SJCRH30 (cell line): Measurements from ENCODE around the gene ARHGEF11. TPM values are rescaled to one million over a fixed set of nuclear protein-coding genes. Genes with fewer than 3 reads are reported as not detected.
"Not testable (repeated sequence)": the region's sequence is repeated elsewhere in the genome, so short reads cannot be mapped to it uniquely, and the experiment has no call there.

ENCODE experiments used
- DNase-seq, 2 experiments: peaks; one replicate each; pipeline ENCODE4 v3.0.0-alpha.2; 2015 to 2020
- H3K27ac ChIP-seq: fragments of 250-450 bp; sonication (Bioruptor Pico); 2 replicates; pipeline ENCODE4 v1.5.1; 2020; ENCODE audit warnings: mild to moderate bottlenecking, moderate library complexity
- H3K27me3 ChIP-seq: fragments of 250-450 bp; sonication (Bioruptor Pico); 2 replicates; pipeline ENCODE4 v1.5.1; 2020; ENCODE audit warnings: mild to moderate bottlenecking, moderate library complexity
- H3K36me3 ChIP-seq: fragments of 250-450 bp; sonication (Bioruptor Pico); 2 replicates; pipeline ENCODE4 v1.5.1; 2020; ENCODE audit warnings: mild to moderate bottlenecking, moderate library complexity
- H3K4me1 ChIP-seq: fragments of 250-450 bp; sonication (Bioruptor Pico); 2 replicates; pipeline ENCODE4 v1.5.1; 2020; ENCODE audit warnings: mild to moderate bottlenecking, moderate library complexity
- H3K4me3 ChIP-seq: fragments of 250-450 bp; sonication (Bioruptor Pico); 2 replicates; pipeline ENCODE4 v1.5.1; 2020; ENCODE audit warnings: mild to moderate bottlenecking, moderate library complexity
- H3K9me3 ChIP-seq: fragments of 250-450 bp; sonication (Bioruptor Pico); replicated peaks from 2 replicates; pipeline ENCODE4 v1.5.1; 2020; ENCODE audit warnings: mild to moderate bottlenecking, moderate library complexity
- total RNA-seq: library from RNA; depleted of rRNA; stranded (reverse); fragments of >200 nt; shearing (Covaris generic); gene quantifications from 2 replicates; pipeline ENCODE4 v1.2.3, GENCODE V29; 2014

ARHGEF11 gene
- total RNA-seq, 1 experiment from 2014 or later = 19.7 TPM

- Histone ChIP-seq H3K27ac (no peak overlapping the region), H3K4me1 (peaks cover 5% of the 10 kb centered on the region), H3K9me3 (no peaks in the 10 kb centered on the region), H3K27me3 (peaks cover 2% of the 10 kb centered on the region; the same call in 1 of the 2 replicates), H3K4me3 (no peak overlapping the region), H3K36me3 (no peaks in the 10 kb centered on the region)
- DNase-seq = no peak
These were observed 115.1 kb downstream of the ARHGEF11 start for GRCh38 chr1:156930483-156930882.

GRCh38 chr1:156929596-156930238, 115.8 kb downstream of the ARHGEF11 start:
- H3K4me1 ChIP-seq = peaks cover 6% of the 10 kb centered on the region
- no peak overlapping the region for H3K27ac ChIP-seq
- H3K4me3 ChIP-seq = no peak overlapping the region
- H3K27me3 ChIP-seq = peaks cover 2% of the 10 kb centered on the region; the same call in 1 of the 2 replicates
- no peak for DNase-seq
- H3K9me3 ChIP-seq = no peaks in the 10 kb centered on the region
- H3K36me3 ChIP-seq = no peaks in the 10 kb centered on the region

- H3K27me3 ChIP-seq = peaks cover 2% of the 10 kb centered on the region; the same call in 1 of the 2 replicates
- no peak for DNase-seq
- H3K4me3 ChIP-seq = no peak overlapping the region
- H3K36me3 ChIP-seq = no peaks in the 10 kb centered on the region
- peaks cover 6% of the 10 kb centered on the region for H3K4me1 ChIP-seq
- no peak overlapping the region for H3K27ac ChIP-seq
- H3K9me3 ChIP-seq = no peaks in the 10 kb centered on the region
These were observed 117.4 kb downstream of the ARHGEF11 start for GRCh38 chr1:156928043-156928602.

- Histone ChIP-seq H3K4me3 (no peak overlapping the region), H3K4me1 (peaks cover 6% of the 10 kb centered on the region), H3K27ac (no peak overlapping the region), H3K9me3 (no peaks in the 10 kb centered on the region), H3K36me3 (no peaks in the 10 kb centered on the region), H3K27me3 (peaks cover 2% of the 10 kb centered on the region; the same call in 1 of the 2 replicates)
- DNase-seq = no peak
These were observed 118.1 kb downstream of the ARHGEF11 start for GRCh38 chr1:156927215-156928042.

GRCh38 chr1:156926695-156927094, 118.8 kb downstream of the ARHGEF11 start:
- not testable (repeated sequence) for H3K27ac ChIP-seq, DNase-seq, H3K36me3 ChIP-seq, H3K4me1 ChIP-seq, H3K4me3 ChIP-seq, H3K27me3 ChIP-seq, H3K9me3 ChIP-seq

GRCh38 chr1:156926175-156926574, 119.4 kb downstream of the ARHGEF11 start:
- H3K36me3 ChIP-seq = no peaks in the 10 kb centered on the region
- H3K4me3 ChIP-seq = no peak overlapping the region
- peak; percentile 94 to 96 for DNase-seq
- no peaks in the 10 kb centered on the region for H3K9me3 ChIP-seq
- peaks cover 6% of the 10 kb centered on the region for H3K4me1 ChIP-seq
- peaks cover 6% of the 10 kb centered on the region for H3K27me3 ChIP-seq
- H3K27ac ChIP-seq = no peak overlapping the region

GRCh38 chr1:156925154-156926010, 120.2 kb downstream of the ARHGEF11 start:
- peaks cover 6% of the 10 kb centered on the region for H3K27me3 ChIP-seq
- no peaks in the 10 kb centered on the region for H3K36me3 ChIP-seq
- DNase-seq = no peak
- H3K4me1 ChIP-seq = peaks cover 6% of the 10 kb centered on the region
- H3K4me3 ChIP-seq = no peak overlapping the region
- no peak overlapping the region for H3K27ac ChIP-seq
- no peaks in the 10 kb centered on the region for H3K9me3 ChIP-seq

GRCh38 chr1:156924478-156925153, 120.9 kb downstream of the ARHGEF11 start:
- H3K27ac ChIP-seq = no peak overlapping the region
- H3K4me1 ChIP-seq = peaks cover 6% of the 10 kb centered on the region
- H3K27me3 ChIP-seq = peaks cover 6% of the 10 kb centered on the region
- H3K4me3 ChIP-seq = no peak overlapping the region
- DNase-seq = no peak
- no peaks in the 10 kb centered on the region for H3K36me3 ChIP-seq
- no peaks in the 10 kb centered on the region for H3K9me3 ChIP-seq

- peaks cover 6% of the 10 kb centered on the region for H3K4me1 ChIP-seq
- no peak for DNase-seq
- H3K27me3 ChIP-seq = peaks cover 6% of the 10 kb centered on the region
- no peak overlapping the region for H3K4me3 ChIP-seq
- H3K27ac ChIP-seq = no peak overlapping the region
- H3K9me3 ChIP-seq = no peaks in the 10 kb centered on the region
- no peaks in the 10 kb centered on the region for H3K36me3 ChIP-seq
These were observed 121.7 kb downstream of the ARHGEF11 start for GRCh38 chr1:156923670-156924477.

GRCh38 chr1:156922986-156923669, 122.4 kb downstream of the ARHGEF11 start:
- H3K27me3 ChIP-seq = peaks cover 6% of the 10 kb centered on the region
- H3K4me3 ChIP-seq = no peak overlapping the region
- DNase-seq = no peak

GRCh38 chr1:156921053-156921529, 124.5 kb downstream of the ARHGEF11 start:
- H3K36me3 ChIP-seq = no peaks in the 10 kb centered on the region
- DNase-seq = no peak
- no peaks in the 10 kb centered on the region for H3K9me3 ChIP-seq
- H3K27me3 ChIP-seq = peaks cover 3% of the 10 kb centered on the region; the same call in 1 of the 2 replicates
- H3K4me3 ChIP-seq = no peak overlapping the region
- no peak overlapping the region for H3K27ac ChIP-seq
- peaks cover 6% of the 10 kb centered on the region for H3K4me1 ChIP-seq

More at GRCh38 chr1:156922986-156923669, 122.4 kb downstream of the ARHGEF11 start:
- Histone ChIP-seq H3K4me1 (peaks cover 6% of the 10 kb centered on the region), H3K27ac (no peak overlapping the region), H3K36me3 (no peaks in the 10 kb centered on the region), H3K9me3 (no peaks in the 10 kb centered on the region)

GRCh38 chr1:156920233-156921052, 125.1 kb downstream of the ARHGEF11 start, which contains the start of gene LRRC71:
LRRC71 (plus strand) TSS chr1:156920632; CDS start chr1:156920804, 172 bp downstream.
- no peaks in the 10 kb centered on the region for H3K36me3 ChIP-seq
- H3K4me3 ChIP-seq = no peak within 1 kb of the TSS
- no peaks in the 10 kb centered on the region for H3K9me3 ChIP-seq
- H3K27ac ChIP-seq = no peak within 1 kb of the TSS
- DNase-seq = no peak
- H3K27me3 ChIP-seq = peaks cover 3% of the 10 kb centered on the region; the same call in 1 of the 2 replicates
- H3K4me1 ChIP-seq = peaks cover 1% of the 10 kb centered on the region
